Bone marrow (tissue), 2 donors: ENCODE data around the gene SMIM7.
"Not testable (repeated sequence)": the region's sequence is repeated elsewhere in the genome, so short reads cannot be mapped to it uniquely, and the experiment has no call there.

Experiments
- DNase-seq, 2 donors: peaks; one replicate each; lab custom pipeline; 2025; lab: John Stamatoyannopoulos, UW

The SMIM7 gene

DNA sequence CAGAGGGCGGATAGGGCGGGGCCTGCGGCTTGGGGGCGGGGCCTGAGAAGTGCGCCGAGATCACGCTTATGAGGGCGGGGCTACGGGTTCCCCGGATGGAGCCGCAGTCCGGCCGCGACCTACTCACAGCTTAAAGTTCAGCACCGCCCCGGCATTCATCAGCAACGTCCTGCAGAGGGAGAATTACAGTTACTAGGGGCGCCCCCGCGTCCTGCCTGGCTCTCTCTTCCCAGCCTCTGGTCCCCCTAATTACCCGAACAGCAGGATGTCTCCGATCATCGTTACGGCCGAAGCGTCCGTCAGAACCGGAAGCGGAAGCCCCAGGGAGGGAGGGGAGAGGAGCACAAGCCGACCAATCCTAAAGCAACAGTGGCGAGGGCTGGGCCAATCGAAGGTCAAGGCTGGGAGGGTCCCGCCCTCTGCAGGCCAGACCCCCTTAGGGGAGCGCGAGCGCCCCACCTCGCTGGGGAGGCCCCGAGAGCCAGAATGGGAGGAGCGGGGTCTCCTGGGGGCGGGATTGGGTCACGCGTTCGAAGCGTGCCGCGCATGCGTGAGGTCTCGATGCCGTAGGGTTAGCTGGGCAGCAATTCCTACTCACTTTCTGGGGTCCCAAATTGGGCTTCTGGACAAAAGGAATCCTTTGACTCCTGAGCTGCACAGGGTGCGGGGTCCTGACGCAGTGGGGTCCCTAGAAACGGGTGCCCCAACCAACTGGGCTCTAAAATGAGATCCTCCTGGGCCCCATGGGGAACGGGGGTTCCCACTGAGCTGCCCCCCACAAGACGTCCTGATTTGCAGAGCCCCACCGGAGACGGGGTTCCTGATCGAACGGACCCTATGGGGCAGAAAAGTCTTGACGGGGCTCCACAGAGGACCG, at the start of gene SMIM7:
SMIM7 (minus strand) TSS at position 313 of the 877 bp plus-strand sequence; CDS start at position 279, 34 bp downstream.
- peak; percentile 93 to 97 for DNase-seq

DNA sequence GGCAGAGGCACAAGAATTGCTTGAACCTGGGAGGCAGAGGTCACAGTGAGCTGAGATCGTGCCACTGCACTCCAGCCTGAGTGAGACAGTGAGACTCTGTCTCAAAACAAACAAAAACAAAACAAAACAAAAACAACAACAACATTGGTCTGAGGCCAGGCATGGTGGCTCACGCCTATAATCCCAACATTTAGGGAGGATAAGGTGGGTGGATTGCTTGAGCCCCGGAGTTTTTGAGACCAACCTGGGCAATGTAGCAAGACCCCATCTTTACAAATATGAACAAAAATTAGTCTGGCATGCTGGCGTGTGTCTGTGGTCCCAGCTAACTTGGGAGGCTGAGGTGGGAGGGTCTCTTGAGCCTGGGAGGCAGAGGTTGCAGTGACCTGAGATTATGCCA, 43.7 kb upstream of the SMIM7 start:
- no peak for DNase-seq

- no peak for DNase-seq
These were observed 42.2 kb upstream of the SMIM7 start for GRCh38 chr19:16702123-16702522.

GRCh38 chr19:16698914-16699313, 39.0 kb upstream of the SMIM7 start:
- no peak for DNase-seq

- DNase-seq = no peak
These were observed 28.1 kb upstream of the SMIM7 start for GRCh38 chr19:16688084-16688483.

- DNase-seq = no peak
These were observed 24.3 kb upstream of the SMIM7 start for GRCh38 chr19:16684216-16684615.

DNA sequence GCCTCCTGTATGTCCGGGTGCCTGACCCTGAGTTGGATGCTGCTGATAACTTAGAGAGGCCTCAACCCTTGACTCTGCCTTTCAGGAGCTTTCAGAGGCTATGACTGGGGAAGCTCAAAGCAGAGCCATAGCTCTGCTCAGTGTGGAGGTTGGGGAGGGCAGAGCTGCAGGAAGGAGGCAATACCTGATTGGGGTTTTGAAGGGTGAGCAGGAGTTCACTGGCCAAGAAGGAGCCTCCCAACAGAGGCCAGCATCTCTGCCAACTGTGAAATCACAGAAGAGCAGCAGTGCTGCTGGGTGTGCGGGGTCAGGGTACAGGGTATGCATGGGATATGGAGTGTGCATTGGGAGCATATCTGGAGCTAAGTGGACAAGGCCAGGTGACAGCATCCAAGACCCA, 22.6 kb upstream of the SMIM7 start:
- no peak for DNase-seq

DNA sequence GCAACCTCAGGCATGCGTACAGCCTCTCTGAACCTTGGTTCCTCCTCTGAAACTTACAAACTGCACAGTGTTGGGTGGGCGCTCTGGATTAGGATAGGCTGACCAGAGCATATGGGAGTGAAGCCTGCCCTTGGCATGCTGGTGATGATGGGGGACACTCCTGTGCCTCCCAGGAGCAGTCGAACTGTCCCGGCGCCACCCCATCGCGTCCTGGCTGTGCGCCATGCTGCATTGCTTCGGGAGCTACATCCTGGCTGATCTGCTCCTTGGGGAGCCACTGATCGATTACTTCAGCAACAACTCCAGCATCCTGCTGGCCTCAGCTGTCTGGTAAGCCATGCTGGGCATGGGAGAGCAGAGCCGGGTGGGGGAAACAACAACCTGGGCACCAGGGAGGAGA, 19.9 kb upstream of the SMIM7 start:
- DNase-seq = no peak

DNA sequence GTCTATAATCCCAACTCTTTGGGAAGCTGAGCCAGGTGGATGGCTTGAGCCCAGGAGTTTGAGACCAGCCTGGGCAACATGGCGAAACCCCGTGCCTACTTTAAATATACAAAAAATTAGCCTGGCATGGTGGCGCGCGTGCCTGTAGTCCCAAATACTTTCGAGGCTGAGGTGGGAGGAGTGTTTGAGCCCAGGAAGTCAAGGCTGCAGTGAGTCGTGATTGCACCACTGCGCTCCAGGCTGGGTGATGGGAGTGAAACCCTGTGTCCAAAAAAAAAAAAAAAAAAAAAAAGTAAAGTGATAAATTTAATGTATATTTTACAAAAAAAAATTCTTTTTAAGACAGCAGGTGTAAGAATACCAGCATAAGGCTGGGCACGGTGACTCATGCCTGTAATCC, 18.6 kb upstream of the SMIM7 start:
- no peak for DNase-seq

DNA sequence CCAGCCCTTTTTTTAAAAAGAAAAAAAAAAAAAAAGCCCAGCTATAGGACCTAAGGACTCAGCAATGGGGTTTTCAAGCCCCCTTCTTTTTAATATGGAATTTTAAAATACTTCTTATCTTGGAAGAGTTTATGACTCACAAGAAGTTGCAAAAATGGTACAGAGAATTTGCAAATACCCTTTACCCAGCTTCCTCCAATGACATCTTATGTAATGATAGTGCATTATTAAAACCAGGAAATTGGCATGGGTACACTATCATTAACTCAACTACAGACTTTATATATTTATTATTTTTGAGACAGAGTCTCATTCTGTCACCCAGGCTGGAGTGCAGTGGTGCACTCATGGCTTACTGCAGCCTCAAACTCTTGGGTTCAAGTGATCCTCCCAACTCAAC, 17.1 kb upstream of the SMIM7 start:
- DNase-seq = no peak

DNA sequence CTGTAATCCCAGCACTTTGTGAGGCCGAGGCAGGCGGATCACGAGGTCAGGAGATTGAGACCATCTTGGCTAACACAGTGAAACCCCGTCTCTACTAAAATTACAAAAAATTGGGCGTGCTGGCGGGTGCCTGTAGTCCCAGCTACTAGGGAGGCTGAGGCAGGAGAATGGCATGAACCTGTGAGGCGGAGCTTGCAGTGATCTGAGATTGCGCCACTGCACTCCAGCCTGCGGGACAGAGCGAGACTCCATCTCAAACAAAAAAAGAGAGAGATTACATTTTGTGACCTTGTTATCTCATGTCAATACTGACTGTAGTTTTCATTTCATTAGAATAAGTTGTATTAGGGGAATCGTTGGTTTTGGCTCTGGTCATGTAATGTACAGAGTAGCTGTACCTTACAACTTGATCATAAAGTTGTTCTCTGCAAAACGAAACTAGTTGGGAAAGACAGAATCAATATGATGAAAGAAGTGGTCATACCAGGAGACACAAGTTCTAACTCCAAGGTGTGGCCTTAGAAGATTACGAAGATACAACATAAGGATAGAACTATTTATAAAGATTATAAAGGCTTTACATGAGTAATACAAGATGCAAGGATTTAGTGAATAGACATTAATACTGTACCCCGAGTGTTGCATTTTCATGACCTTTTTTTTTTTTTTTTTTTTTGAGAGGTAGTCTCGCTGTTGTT, 16.3 kb upstream of the SMIM7 start:
- DNase-seq = no peak

GRCh38 chr19:16673839-16674238, 13.9 kb upstream of the SMIM7 start:
- DNase-seq = not testable (repeated sequence)

DNA sequence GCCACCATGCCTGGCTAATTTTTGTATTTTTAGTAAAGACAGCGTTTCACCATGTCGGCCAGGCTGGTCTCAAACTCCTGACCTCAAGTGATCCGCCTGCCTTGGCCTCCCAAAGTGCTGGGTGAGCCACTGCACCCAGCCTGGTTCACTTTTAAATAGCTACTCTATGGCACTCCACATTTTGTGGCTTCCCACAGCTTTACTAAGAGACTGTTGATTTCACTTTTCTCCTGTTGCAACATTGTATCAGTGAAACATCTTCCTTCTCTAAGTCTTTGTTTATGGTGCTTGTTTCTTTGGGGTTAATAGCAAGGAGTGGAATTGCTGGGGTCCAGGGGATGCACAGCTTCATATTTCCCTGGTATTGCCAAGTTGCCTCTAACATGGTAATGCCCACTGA, 13.3 kb upstream of the SMIM7 start:
- no peak for DNase-seq

DNA sequence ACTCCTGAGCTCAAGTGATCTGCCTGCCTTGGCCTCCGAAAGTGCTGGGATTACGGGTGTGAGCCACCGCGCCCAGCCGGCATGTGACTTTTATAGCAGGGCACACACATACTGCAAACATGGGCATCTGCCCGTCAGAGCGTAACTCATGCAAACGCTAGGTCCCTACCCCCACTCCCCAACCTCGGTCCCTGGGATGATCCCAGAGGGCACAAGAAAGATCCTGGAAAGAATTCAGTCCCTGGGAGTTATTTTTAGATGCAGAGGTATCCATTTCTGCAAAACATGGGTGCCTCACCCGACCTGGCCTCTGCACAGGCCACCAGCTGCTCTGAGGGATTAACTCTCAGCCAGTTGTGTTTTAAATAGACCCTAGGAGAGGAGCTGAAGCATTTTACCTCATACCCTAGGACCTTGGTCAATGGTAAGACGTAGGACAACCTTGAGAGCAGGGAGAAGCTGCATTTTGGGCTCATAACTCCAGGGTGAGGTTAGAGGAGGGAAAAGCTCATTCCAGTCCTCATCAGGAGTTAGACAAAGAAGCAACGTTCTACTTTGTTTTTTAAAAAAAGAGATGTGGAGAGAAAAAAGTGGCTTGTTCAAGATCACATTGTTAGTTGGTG, 11.8 kb upstream of the SMIM7 start:
- DNase-seq = no peak

DNA sequence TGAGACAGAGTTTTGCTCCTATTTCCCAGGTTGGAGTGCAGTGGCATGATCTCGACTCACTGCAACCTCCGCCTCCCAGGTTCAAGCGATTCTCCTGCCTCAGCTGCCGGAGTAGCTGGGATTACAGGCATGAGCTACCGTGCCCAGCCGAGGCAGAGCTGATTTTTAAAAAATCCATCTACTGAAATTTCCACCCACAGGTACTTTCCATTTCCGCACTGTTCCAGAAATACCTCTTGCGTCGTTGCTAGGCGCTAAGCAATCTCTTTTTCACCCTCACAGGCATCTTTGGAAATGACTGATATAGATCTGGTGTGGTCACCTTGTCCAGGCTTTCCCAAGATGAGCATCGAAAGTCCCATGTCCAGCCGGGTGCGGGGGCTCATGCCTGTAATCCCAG, 10.3 kb upstream of the SMIM7 start:
- no peak for DNase-seq

DNA sequence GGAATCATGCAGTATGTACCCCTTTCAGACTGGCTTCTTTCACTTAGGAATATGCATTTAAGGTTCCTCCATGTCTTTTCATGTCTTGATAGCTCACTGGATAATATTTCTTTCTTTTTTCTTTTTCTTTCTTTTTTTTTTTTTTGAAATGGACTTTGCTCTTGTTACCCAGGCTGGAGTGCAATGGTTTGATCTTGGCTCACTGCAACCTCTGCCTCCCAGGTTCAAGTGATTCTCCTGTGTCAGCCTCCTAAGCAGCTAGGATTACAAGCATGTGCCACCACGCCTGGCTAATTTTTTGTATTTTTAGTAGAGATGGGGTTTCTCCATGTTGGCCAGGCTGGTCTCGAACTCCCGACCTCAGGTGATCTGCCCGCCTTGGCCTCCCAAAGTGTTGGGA, 8.8 kb upstream of the SMIM7 start:
- not testable (repeated sequence) for DNase-seq

DNA sequence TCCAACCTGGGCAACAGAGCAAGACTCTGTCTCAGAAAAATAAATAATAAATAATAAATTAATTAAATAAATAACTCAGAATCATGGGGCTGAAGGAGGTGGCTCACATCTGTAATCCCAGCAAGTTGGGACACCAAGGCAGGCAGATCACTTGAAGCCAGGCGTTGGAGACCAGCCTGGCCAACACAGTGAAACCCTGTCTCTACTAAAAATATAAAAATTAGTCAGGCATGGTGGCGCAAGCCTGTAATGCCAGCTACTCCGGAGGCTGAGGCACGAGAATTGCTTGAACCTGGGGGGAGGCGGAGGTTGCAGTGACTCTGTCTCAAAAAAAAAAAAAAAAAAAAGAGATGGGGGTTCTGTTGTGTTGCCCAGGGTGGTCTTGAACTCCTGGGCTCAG, 8.2 kb upstream of the SMIM7 start:
- no peak for DNase-seq

DNA sequence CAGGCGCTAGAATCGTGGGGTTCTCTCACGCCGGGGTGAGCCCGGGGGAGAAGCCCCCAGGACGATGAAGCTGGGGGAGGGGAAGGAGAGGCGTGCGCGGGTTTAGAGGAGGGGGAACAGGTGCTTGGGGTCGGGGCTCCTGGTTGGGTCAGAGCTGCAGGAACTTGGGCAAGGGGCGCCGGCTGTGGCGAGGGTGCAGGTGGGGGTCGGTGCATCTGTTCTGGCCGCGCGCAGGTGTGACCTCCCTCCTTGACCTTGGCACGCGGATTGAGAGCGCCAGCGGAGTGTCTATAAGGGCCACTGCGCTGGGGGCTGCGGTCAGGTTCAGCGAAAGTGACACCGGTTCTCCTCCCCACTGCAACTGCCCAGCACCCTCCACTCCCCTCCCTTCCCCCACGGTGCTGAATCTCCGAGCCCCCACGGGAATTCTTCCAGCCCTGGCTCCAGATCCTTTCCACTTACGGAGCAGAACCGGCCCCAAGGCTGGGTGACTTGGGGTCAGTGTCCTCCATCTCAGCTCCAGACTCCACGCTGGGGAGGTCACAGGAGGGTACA, 1.6 kb upstream of the SMIM7 start:
- DNase-seq = no peak

GRCh38 chr19:16660763-16661479, 977 bp upstream of the SMIM7 start, which contains the start of gene TMEM38A:
TSS of gene TMEM38A (plus strand) at chr19:16661139. CDS start at chr19:16661218, 79 bp downstream.
- DNase-seq = peak in 1 of 2 donors; percentile 23

DNA sequence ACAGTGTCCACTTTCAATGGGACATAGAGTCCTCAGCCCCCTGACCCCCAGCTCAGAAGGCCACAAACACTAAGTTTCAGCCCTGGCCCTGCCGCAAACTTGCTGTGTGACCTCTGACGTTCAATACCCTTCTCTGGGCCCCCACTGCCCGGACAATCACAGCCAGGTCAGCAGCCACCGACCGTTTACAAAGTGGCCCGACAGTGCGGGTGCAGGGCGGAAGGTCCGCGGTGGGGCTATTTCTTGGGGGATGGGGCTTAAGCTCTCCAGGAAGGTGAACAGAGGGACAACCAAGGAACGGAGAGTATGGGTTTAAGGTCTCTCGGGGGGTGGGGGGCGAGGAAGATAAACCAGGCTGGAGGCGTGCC, 496 bp downstream of the SMIM7 start:
- DNase-seq = no peak

- DNase-seq = no peak
These were observed 2.6 kb downstream of the SMIM7 start for GRCh38 chr19:16657384-16657783.

GRCh38 chr19:16655727-16656126, 4.2 kb downstream of the SMIM7 start:
- DNase-seq = no peak
